ENCODE results near the gene C1orf116.

C1orf116 gene

GRCh38 chr1:206987873-206988272 lies 44.7 kb downstream of the C1orf116 start:
- DNase-seq (ENCODE audit: low read depth) = no peak
- H3K4me3 ChIP-seq (ENCODE audit: control insufficient read depth, low read depth, low read length) = no peak overlapping the region
- no peak for TF ChIP-seq CTCF (IDR thresholded peaks at IDR 0.05; ENCODE audit: control insufficient read depth, insufficient read depth, low read depth, low read length, missing control alignments)

- no peak for DNase-seq (ENCODE audit: low read depth)
- no peak for TF ChIP-seq CTCF (IDR thresholded peaks at IDR 0.05; ENCODE audit: control insufficient read depth, insufficient read depth, low read depth, low read length, missing control alignments)
- H3K4me3 ChIP-seq (ENCODE audit: control insufficient read depth, low read depth, low read length) = no peak overlapping the region
Observed at GRCh38 chr1:206986885-206987284, 45.7 kb downstream of the C1orf116 start.

GRCh38 chr1:206986402-206986801 lies 46.2 kb downstream of the C1orf116 start:
- no peak for TF ChIP-seq CTCF (IDR thresholded peaks at IDR 0.05; ENCODE audit: control insufficient read depth, insufficient read depth, low read depth, low read length, missing control alignments)
- no peak overlapping the region for H3K4me3 ChIP-seq (ENCODE audit: control insufficient read depth, low read depth, low read length)
- no peak for DNase-seq (ENCODE audit: low read depth)

- H3K4me3 ChIP-seq (ENCODE audit: control insufficient read depth, low read depth, low read length) = no peak overlapping the region
- no peak for TF ChIP-seq CTCF (IDR thresholded peaks at IDR 0.05; ENCODE audit: control insufficient read depth, insufficient read depth, low read depth, low read length, missing control alignments)
- DNase-seq (ENCODE audit: low read depth) = no peak
Observed at GRCh38 chr1:206985162-206985749, 47.3 kb downstream of the C1orf116 start.

GRCh38 chr1:206982216-206982615 lies 50.3 kb downstream of the C1orf116 start:
- peak; percentile 8 for DNase-seq (ENCODE audit: low read depth)
- peak; percentile 79 for TF ChIP-seq CTCF (IDR thresholded peaks at IDR 0.05; ENCODE audit: control insufficient read depth, insufficient read depth, low read depth, low read length, missing control alignments)

GRCh38 chr1:206979379-206980043 lies 53.0 kb downstream of the C1orf116 start:
- DNase-seq (ENCODE audit: low read depth) = peak; percentile 5
- TF ChIP-seq CTCF (IDR thresholded peaks at IDR 0.05; ENCODE audit: control insufficient read depth, insufficient read depth, low read depth, low read length, missing control alignments) = peak; percentile 63
- no peak overlapping the region for H3K4me3 ChIP-seq (ENCODE audit: control insufficient read depth, low read depth, low read length)

More at GRCh38 chr1:206982216-206982615, 50.3 kb downstream of the C1orf116 start:
- H3K4me3 ChIP-seq (ENCODE audit: control insufficient read depth, low read depth, low read length) = no peak overlapping the region

Measured in AG09309 (cell line).